A549 treated with dexamethasone at 1 μM for 4 hours (cell line): Measurements from ENCODE around the gene CFD. TPM values are rescaled to one million over a fixed set of nuclear protein-coding genes. Genes with fewer than 3 reads are reported as not detected.

ENCODE experiments used
- total RNA-seq: library from RNA; stranded (reverse); fragments of 200-300 nt; extraction: Qiagen RNA extraction; gene quantifications from 5 replicates; pipeline ENCODE4 v1.2.3, GENCODE V29; 2022

CFD gene
- 10.1 to 20.7 TPM (median 16.8 TPM) in 5 replicates for total RNA-seq

GRCh38 chr19:858868-859843 lies at the start of gene CFD:
Gene CFD, plus strand, starts transcription at chr19:859664. Its CDS starts 26 bp downstream, at chr19:859690.

GRCh38 chr19:821825-822503 lies 37.5 kb upstream of the CFD start, which contains the start of gene PLPPR3:
Gene PLPPR3, minus strand, starts transcription at chr19:821955. Its CDS starts 396 bp downstream, at chr19:821559.

GRCh38 chr19:827710-828321 lies 31.6 kb upstream of the CFD start, which contains the start of gene AZU1:
Gene AZU1, plus strand, starts transcription at chr19:827837. Its CDS starts 10 bp downstream, at chr19:827847.

GRCh38 chr19:840519-841206 lies 18.8 kb upstream of the CFD start, which contains the start of gene PRTN3:
Gene PRTN3, plus strand, starts transcription at chr19:840999. Its CDS starts 10 bp downstream, at chr19:841009.

GRCh38 chr19:852136-853013 lies 7.1 kb upstream of the CFD start, which contains the start of gene ELANE:
Gene ELANE, plus strand, starts transcription at chr19:852303. Its CDS starts 26 bp downstream, at chr19:852329.

GRCh38 chr19:892894-893689 lies 33.6 kb downstream of the CFD start, which contains the start of the genes MED16 and RNU6-9:
Gene MED16, minus strand, starts transcription at chr19:893187. Its CDS starts 2,056 bp downstream, at chr19:891131.
Gene RNU6-9, plus strand, starts transcription at chr19:893484.

Other genes with a start within 250 kb of the CFD start
- gene POLRMT, start 226.1 kb upstream of the CFD start, total RNA-seq, result 68.6 to 97.5 TPM (median 89.4 TPM) in 5 replicates
- 0.26 to 0.68 TPM (median 0.39 TPM) in 5 replicates for gene FGF22, start 219.8 kb upstream of the CFD start, total RNA-seq
- 48.1 to 71.4 TPM (median 68.3 TPM) in 5 replicates for gene RNF126, start 196.4 kb upstream of the CFD start, total RNA-seq
- 215 to 309 TPM (median 261 TPM) in 5 replicates for gene FSTL3, start 183.3 kb upstream of the CFD start, total RNA-seq
- gene PRSS57, start 164.2 kb upstream of the CFD start, total RNA-seq, result 0.14 TPM in 1 of 5 replicates, not detected in the others
- 11.0 to 17.2 TPM (median 15.6 TPM) in 5 replicates for gene PALM, start 150.7 kb upstream of the CFD start, total RNA-seq
- 60.7 to 84.1 TPM (median 81.1 TPM) in 5 replicates for gene MISP, start 108.6 kb upstream of the CFD start, total RNA-seq
- gene PTBP1, start 62.2 kb upstream of the CFD start, total RNA-seq, result 179 to 224 TPM (median 212 TPM) in 5 replicates
- gene PLPPR3, start 37.7 kb upstream of the CFD start, total RNA-seq, result 2.6 to 5.1 TPM (median 3.6 TPM) in 5 replicates
- 0.20 to 0.28 TPM (median 0.24 TPM) in 4 of 5 replicates, not detected in the other for gene AZU1, start 31.8 kb upstream of the CFD start, total RNA-seq
- 0.17 to 0.66 TPM (median 0.42 TPM) in 5 replicates for gene PRTN3, start 18.7 kb upstream of the CFD start, total RNA-seq
- 0.09 to 0.23 TPM (median 0.17 TPM) in 4 of 5 replicates, not detected in the other for gene ELANE, start 7.4 kb upstream of the CFD start, total RNA-seq
- gene MED16, start 33.5 kb downstream of the CFD start, total RNA-seq, result 12.6 to 23.8 TPM (median 22.5 TPM) in 5 replicates
- not detected in 5 replicates for gene RNU6-9, start 33.8 kb downstream of the CFD start, total RNA-seq
- 24.0 to 40.9 TPM (median 35.3 TPM) in 5 replicates for gene R3HDM4, start 53.6 kb downstream of the CFD start, total RNA-seq
- gene KISS1R, start 57.7 kb downstream of the CFD start, total RNA-seq, result 0.19 to 0.43 TPM (median 0.21 TPM) in 5 replicates
- gene ARID3A, start 66.4 kb downstream of the CFD start, total RNA-seq, result 2.8 to 6.6 TPM (median 5.6 TPM) in 5 replicates
- gene WDR18, start 124.7 kb downstream of the CFD start, total RNA-seq, result 39.8 to 62.3 TPM (median 57.5 TPM) in 5 replicates
- gene GRIN3B, start 140.8 kb downstream of the CFD start, total RNA-seq, result 1.7 to 3.9 TPM (median 3.0 TPM) in 5 replicates
- 62.1 to 144 TPM (median 130 TPM) in 5 replicates for gene TMEM259, start 161.5 kb downstream of the CFD start, total RNA-seq
- gene RNU6-2, start 161.9 kb downstream of the CFD start, total RNA-seq, result not detected in 5 replicates
- gene CNN2, start 166.9 kb downstream of the CFD start, total RNA-seq, result 93.3 to 117 TPM (median 109 TPM) in 5 replicates
- gene ABCA7, start 180.4 kb downstream of the CFD start, total RNA-seq, result 11.1 to 20.7 TPM (median 16.9 TPM) in 5 replicates
- 2.8 to 6.4 TPM (median 5.2 TPM) in 5 replicates for gene ARHGAP45, start 207.5 kb downstream of the CFD start, total RNA-seq
- 202 to 261 TPM (median 248 TPM) in 5 replicates for gene POLR2E, start 235.7 kb downstream of the CFD start, total RNA-seq
- 425 to 537 TPM (median 506 TPM) in 5 replicates for gene GPX4, start 244.3 kb downstream of the CFD start, total RNA-seq